Fibroblast of lung (primary cell): ENCODE measurements around the gene BCL11A.

Experiments
- EZH2 ChIP-seq: IDR thresholded peaks from 2 replicates; pipeline ENCODE4 v1.5.1; 2012; ENCODE audit warnings: low read length, control low read depth, mild to moderate bottlenecking; ENCODE audit errors: missing control alignments
- TF ChIP-seq, protein P1 (sequence below), 2 donors: IDR thresholded peaks in 1 of 2; conservative IDR thresholded peaks in 1 of 2; 1 replicate in 1 of 2; 2 replicates in 1 of 2; pipeline ENCODE4 v1.5.1; 2011 to 2012; ENCODE audit warnings: low read length in 2 of 2, control low read depth in 1 of 2, inconsistent platforms in 1 of 2, low read depth in 1 of 2, mild to moderate bottlenecking in 1 of 2

- TF ChIP-seq, protein P1, sequence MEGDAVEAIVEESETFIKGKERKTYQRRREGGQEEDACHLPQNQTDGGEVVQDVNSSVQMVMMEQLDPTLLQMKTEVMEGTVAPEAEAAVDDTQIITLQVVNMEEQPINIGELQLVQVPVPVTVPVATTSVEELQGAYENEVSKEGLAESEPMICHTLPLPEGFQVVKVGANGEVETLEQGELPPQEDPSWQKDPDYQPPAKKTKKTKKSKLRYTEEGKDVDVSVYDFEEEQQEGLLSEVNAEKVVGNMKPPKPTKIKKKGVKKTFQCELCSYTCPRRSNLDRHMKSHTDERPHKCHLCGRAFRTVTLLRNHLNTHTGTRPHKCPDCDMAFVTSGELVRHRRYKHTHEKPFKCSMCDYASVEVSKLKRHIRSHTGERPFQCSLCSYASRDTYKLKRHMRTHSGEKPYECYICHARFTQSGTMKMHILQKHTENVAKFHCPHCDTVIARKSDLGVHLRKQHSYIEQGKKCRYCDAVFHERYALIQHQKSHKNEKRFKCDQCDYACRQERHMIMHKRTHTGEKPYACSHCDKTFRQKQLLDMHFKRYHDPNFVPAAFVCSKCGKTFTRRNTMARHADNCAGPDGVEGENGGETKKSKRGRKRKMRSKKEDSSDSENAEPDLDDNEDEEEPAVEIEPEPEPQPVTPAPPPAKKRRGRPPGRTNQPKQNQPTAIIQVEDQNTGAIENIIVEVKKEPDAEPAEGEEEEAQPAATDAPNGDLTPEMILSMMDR (conservative IDR thresholded peaks at IDR 0.05 in 1 of 2, IDR thresholded peaks at IDR 0.05 in 1 of 2; ENCODE audit: low read depth in 1 of 2, low read length in 2 of 2) = peak; percentile 42 to 60
- TF ChIP-seq EZH2 = no peak
Observed at GRCh38 chr2:60560734-60561644, 7.5 kb upstream of the BCL11A start.
